Measurements from ENCODE around the gene SLC1A5.

The SLC1A5 gene

DNA sequence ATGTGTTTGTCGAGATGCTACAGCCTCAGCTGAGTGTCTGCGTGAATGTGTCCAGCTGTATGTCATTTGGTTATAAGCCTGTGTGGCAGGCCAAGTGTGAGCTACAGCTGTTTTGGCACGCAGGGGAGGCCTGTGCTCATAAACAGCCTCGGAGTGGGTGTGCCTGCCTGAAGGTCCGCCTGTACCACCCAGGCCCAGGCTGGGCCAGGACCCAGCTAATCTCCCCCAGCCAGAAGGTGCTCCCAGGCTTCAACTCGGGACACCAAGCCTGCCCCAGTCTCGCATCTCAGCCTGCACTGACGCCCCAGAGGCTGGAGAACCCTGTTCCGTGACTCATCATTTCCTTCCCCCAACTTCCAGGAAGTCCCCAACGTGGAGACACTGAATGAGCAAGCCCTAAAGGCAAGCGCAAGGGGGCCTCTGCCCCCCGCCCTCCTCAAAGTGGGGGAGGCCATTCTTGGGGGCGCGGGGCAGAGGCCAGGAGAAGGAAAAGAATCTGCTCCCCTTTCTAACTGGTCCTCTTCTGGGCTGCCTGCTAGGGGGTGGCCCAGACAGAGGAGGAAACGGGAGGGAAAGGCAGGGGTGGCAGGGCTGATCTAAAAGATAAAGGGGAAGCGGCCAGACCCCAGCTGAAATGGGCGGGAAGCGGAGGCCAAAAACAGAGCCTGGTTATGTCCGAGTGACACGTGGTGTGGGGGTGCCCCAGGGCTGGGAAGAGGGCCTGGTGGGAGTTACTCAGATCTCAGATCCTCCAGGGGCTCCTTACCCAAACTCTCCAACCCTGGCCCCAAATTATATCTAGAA is 2.0 kb downstream of the SLC1A5 start:
- Histone ChIP-seq H3K36me3 (ENCODE audit: control insufficient read depth, insufficient read depth, low read length) (peaks cover 12% of the 10 kb centered on the region), H3K27me3 (replicated peaks; ENCODE audit: control insufficient read depth, insufficient read depth, low read length) (no peaks in the 10 kb centered on the region), H3K4me3 (replicated peaks; ENCODE audit: low read depth, low read length) (peak overlapping the region; percentile 89)
- TF ChIP-seq, protein P1, sequence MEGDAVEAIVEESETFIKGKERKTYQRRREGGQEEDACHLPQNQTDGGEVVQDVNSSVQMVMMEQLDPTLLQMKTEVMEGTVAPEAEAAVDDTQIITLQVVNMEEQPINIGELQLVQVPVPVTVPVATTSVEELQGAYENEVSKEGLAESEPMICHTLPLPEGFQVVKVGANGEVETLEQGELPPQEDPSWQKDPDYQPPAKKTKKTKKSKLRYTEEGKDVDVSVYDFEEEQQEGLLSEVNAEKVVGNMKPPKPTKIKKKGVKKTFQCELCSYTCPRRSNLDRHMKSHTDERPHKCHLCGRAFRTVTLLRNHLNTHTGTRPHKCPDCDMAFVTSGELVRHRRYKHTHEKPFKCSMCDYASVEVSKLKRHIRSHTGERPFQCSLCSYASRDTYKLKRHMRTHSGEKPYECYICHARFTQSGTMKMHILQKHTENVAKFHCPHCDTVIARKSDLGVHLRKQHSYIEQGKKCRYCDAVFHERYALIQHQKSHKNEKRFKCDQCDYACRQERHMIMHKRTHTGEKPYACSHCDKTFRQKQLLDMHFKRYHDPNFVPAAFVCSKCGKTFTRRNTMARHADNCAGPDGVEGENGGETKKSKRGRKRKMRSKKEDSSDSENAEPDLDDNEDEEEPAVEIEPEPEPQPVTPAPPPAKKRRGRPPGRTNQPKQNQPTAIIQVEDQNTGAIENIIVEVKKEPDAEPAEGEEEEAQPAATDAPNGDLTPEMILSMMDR (IDR thresholded peaks at IDR 0.05; ENCODE audit: insufficient read depth, low read length, poor library complexity, severe bottlenecking) = peak; percentile 7
- DNase-seq (ENCODE audit: extremely low read depth, insufficient read length) = peak; percentile 82

DNA sequence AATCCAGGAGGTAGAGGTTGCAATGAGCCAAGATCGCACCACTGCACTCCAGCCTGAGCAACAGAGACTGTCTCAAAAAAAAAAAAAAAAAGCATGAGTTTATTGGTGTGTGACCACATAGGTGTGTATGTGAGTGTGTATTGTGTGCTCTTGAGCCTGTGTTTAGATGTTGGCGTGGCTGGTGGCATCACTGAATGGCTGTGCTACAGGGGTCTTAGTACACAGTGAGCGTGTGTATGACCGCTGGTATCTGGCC is 2.5 kb downstream of the SLC1A5 start:
- Histone ChIP-seq H3K4me3 (replicated peaks; ENCODE audit: low read depth, low read length) (peak overlapping the region; percentile 89), H3K36me3 (ENCODE audit: control insufficient read depth, insufficient read depth, low read length) (peaks cover 14% of the 10 kb centered on the region), H3K27me3 (replicated peaks; ENCODE audit: control insufficient read depth, insufficient read depth, low read length) (no peaks in the 10 kb centered on the region)
- TF ChIP-seq, protein P1 (IDR thresholded peaks at IDR 0.05; ENCODE audit: insufficient read depth, low read length, poor library complexity, severe bottlenecking) = no peak
- no peak for DNase-seq (ENCODE audit: extremely low read depth, insufficient read length)

DNA sequence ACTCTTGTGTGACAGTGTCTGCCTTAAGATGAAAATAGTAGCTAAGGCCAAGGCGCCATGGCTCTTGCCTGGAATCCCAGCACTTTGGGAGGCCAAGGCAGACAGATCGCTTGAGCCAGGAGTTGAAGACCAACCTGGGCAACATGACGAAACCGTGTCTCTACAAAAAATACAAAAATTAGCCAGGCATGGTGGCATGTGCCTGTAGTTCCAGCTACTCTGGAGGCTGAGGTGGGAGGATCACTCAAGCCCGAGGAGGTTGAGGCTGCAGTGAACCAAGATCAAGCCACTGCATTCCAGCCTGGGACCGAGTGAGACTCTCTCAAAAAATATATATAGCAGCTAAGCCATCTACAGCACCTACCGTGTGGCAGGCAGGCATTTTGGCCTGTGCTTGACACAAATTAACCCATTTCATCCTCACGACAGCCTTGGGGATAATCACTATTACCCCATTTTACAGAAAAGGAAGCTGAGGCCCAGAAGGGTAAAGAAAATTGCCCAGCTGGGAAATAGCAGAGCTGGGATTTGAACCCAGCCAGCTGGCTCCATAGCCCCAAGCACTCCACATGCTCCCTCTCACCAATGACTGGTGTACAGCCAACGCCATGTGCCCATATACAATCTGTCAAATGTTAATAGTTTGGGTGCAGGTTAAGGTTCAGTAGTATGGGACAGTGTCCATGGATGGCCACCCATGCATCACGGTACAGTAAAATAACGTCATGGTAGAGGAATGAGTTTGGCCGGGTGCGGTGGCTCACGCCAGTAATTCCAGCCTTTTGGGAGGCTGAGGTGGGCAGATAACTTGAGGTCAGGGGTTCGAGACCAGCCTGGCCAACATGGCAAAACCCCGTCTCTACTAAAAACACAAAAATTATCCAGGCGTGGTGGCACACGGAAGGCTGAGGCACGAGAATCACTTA is 3.1 kb downstream of the SLC1A5 start:
- Histone ChIP-seq H3K4me3 (replicated peaks; ENCODE audit: low read depth, low read length) (peak overlapping the region; percentile 89), H3K27me3 (replicated peaks; ENCODE audit: control insufficient read depth, insufficient read depth, low read length) (no peaks in the 10 kb centered on the region), H3K36me3 (ENCODE audit: control insufficient read depth, insufficient read depth, low read length) (peaks cover 14% of the 10 kb centered on the region)
- no peak for DNase-seq (ENCODE audit: extremely low read depth, insufficient read length)
- TF ChIP-seq, protein P1 (IDR thresholded peaks at IDR 0.05; ENCODE audit: insufficient read depth, low read length, poor library complexity, severe bottlenecking) = no peak

DNA sequence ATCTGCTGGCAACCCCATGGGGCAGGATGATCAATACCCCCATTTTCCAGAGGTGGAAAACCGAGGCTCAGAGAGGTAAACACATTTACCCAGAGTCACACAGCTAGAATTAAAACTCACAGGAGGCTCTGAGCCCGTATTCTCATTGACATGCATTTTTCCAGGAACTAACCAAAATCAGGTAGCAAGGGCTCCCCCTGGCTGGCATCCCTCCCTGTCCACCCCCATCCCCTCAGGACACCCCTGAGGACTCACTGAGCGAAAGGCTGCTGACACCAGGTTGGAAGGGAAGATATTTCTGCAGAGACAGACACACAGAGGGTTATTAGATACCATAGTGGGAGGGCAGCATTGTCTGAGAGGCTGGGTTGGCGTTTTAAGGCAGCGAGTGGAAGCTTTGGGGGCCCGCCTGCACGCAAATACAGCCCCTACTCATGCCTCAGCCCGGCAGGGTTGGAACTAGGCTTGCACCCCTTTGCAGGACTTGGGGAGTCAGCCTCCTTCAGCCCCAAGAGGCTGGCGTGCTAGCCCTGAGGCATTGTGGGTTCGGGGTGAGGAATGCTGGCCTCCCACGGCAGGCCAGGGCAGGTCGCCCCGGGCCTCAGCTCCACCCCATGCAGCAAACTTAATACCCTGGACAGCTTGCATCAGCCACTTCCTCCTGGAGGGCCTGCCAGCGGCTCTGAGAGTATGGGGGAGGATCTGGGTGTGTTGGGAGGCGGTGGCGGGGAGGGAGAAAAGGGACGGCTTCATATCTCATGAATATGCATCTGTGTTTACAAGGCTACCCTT is 3.9 kb downstream of the SLC1A5 start:
- peak; percentile 80 for DNase-seq (ENCODE audit: extremely low read depth, insufficient read length)
- peaks cover 16% of the 10 kb centered on the region for H3K36me3 ChIP-seq (ENCODE audit: control insufficient read depth, insufficient read depth, low read length)
- H3K27me3 ChIP-seq (replicated peaks; ENCODE audit: control insufficient read depth, insufficient read depth, low read length) = no peaks in the 10 kb centered on the region
- H3K4me3 ChIP-seq (replicated peaks; ENCODE audit: low read depth, low read length) = peak overlapping the region; percentile 89
- TF ChIP-seq, protein P1 (IDR thresholded peaks at IDR 0.05; ENCODE audit: insufficient read depth, low read length, poor library complexity, severe bottlenecking) = peak; percentile 49

DNA sequence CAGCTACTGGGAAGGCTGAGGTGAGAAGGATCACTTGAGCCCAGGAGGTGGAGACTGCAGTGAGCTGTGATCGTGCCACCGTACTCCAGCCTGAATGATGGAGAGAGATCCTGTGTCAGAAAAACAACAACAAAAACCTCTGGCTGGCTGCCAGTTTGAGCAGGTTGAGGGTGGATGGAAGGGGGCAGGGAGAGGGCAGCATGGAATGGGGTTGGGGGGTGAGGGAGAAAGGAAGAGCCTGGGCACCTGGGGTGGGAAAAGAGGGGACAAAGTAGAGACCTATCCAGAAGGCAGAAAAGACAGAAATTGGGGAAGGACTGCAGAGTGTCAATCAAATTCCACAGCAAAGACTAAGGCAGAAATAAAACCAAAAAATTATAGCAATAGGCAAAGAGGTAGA is 4.7 kb downstream of the SLC1A5 start:
- Histone ChIP-seq H3K36me3 (ENCODE audit: control insufficient read depth, insufficient read depth, low read length) (peaks cover 21% of the 10 kb centered on the region), H3K27me3 (replicated peaks; ENCODE audit: control insufficient read depth, insufficient read depth, low read length) (no peaks in the 10 kb centered on the region), H3K4me3 (replicated peaks; ENCODE audit: low read depth, low read length) (peak overlapping the region; percentile 89)
- no peak for DNase-seq (ENCODE audit: extremely low read depth, insufficient read length)
- TF ChIP-seq, protein P1 (IDR thresholded peaks at IDR 0.05; ENCODE audit: insufficient read depth, low read length, poor library complexity, severe bottlenecking) = no peak
